ENCODE results near the gene TBCD.

- TF ChIP-seq CTCF (conservative IDR thresholded peaks at IDR 0.05; ENCODE audit: low read length), result no peak
- TF ChIP-seq EZH2phosphoT487 (IDR thresholded peaks at IDR 0.05; ENCODE audit: borderline replicate concordance, low read depth, low read length), result no peak
Measured at GRCh38 chr17:82964851-82965341, 213.0 kb downstream of the TBCD start.

Measured in OCI-LY7 (cell line).